ENCODE results near the gene DNAJC1.
"Not testable (repeated sequence)": the region's sequence is repeated elsewhere in the genome, so short reads cannot be mapped to it uniquely, and the experiment has no call there.

GRCh38 chr10:21837487-21837886 lies 166.0 kb downstream of the DNAJC1 start:
- not testable (repeated sequence) for TF ChIP-seq CTCF, POLR2A (IDR thresholded peaks at IDR 0.05)
